HL-60 (cell line): ENCODE measurements around the gene SORBS2.

ENCODE experiments used
- DNase-seq, 2 experiments: peaks; one replicate each; pipeline ENCODE4 v3.0.0-alpha.2; 2010 to 2020; ENCODE audit warnings: low read depth in 1 of 2, low spot score in 1 of 2
- H3K27ac ChIP-seq: fragments of 250-450 bp; sonication (Bioruptor Pico); replicated peaks from 2 replicates; pipeline ENCODE4 v1.5.1; 2020; ENCODE audit warnings: mild to moderate bottlenecking, moderate library complexity
- H3K27me3 ChIP-seq: fragments of 250-450 bp; sonication (Bioruptor Pico); 2 replicates; pipeline ENCODE4 v1.5.1; 2021; ENCODE audit warnings: mild to moderate bottlenecking, moderate library complexity; ENCODE audit not compliant: insufficient read depth, poor library complexity, severe bottlenecking
- H3K4me3 ChIP-seq: replicated peaks from 2 replicates; pipeline ENCODE4 v1.5.1; 2011; ENCODE audit warnings: mild to moderate bottlenecking, control low read depth, low read length; ENCODE audit not compliant: insufficient read depth
- CTCF ChIP-seq: IDR thresholded peaks from one replicate; pipeline ENCODE4 v1.5.1; 2011; ENCODE audit warnings: low read length, control low read depth, inconsistent platforms; ENCODE audit not compliant: insufficient read depth
- GABPA ChIP-seq: IDR thresholded peaks from 2 replicates; pipeline ENCODE4 v1.6.1; 2012; ENCODE audit warnings: low read depth
- POLR2AphosphoS5 ChIP-seq: IDR thresholded peaks from 2 replicates; pipeline ENCODE4 v1.6.1; 2012; ENCODE audit warnings: low read depth
- REST ChIP-seq: IDR thresholded peaks from 2 replicates; pipeline ENCODE4 v1.6.1; 2012; ENCODE audit warnings: low read depth; ENCODE audit not compliant: insufficient replicate concordance
- SPI1 ChIP-seq: IDR thresholded peaks from 2 replicates; pipeline ENCODE4 v1.6.1; 2012; ENCODE audit warnings: low read depth, mild to moderate bottlenecking, borderline replicate concordance

The SORBS2 gene

GRCh38 chr4:185587427-185588161, 224.4 kb downstream of the SORBS2 start:
- no peak overlapping the region for H3K27ac ChIP-seq
- TF ChIP-seq GABPA (no peak), CTCF (no peak)
- no peak overlapping the region for H3K4me3 ChIP-seq

GRCh38 chr4:185587030-185587426, 225.0 kb downstream of the SORBS2 start:
- Histone ChIP-seq H3K27me3 (peaks cover 18% of the 10 kb centered on the region), H3K4me3 (no peak overlapping the region), H3K27ac (no peak overlapping the region)
- TF ChIP-seq SPI1 = no peak
- TF ChIP-seq POLR2AphosphoS5 = no peak
- no peak for TF ChIP-seq REST
- no peak for TF ChIP-seq CTCF
- TF ChIP-seq GABPA = no peak
- DNase-seq = no peak

More at GRCh38 chr4:185587427-185588161, 224.4 kb downstream of the SORBS2 start:
- no peak for DNase-seq
- H3K27me3 ChIP-seq = peaks cover 18% of the 10 kb centered on the region

- TF ChIP-seq CTCF (no peak), SPI1 (no peak), POLR2AphosphoS5 (no peak), REST (no peak), GABPA (no peak)
- Histone ChIP-seq H3K27me3 (peaks cover 18% of the 10 kb centered on the region), H3K27ac (no peak overlapping the region), H3K4me3 (no peak overlapping the region)
- DNase-seq = no peak
Measured at GRCh38 chr4:185585211-185585610, 226.8 kb downstream of the SORBS2 start.

GRCh38 chr4:185583813-185584212, 228.2 kb downstream of the SORBS2 start:
- TF ChIP-seq GABPA (no peak), POLR2AphosphoS5 (no peak), SPI1 (no peak), REST (no peak), CTCF (no peak)
- Histone ChIP-seq H3K27ac (no peak overlapping the region), H3K27me3 (peaks cover 18% of the 10 kb centered on the region), H3K4me3 (no peak overlapping the region)
- DNase-seq = no peak
